Skeletal muscle tissue (tissue), 4 donors: Measurements from ENCODE around the gene FAM114A2. TPM values are rescaled to one million over a fixed set of nuclear protein-coding genes. Genes with fewer than 3 reads are reported as not detected.

Experiments used
- H3K27ac ChIP-seq: one replicate; pipeline ENCODE4 v1.7.0; 2013; ENCODE audit warnings: mild to moderate bottlenecking, low read depth, low read length, inconsistent platforms
- H3K27me3 ChIP-seq, 3 donors: one replicate each; pipeline ENCODE4 v1.7.0; 2013; ENCODE audit warnings: low read length in 3 of 3; ENCODE audit not compliant: control insufficient read depth in 3 of 3, insufficient read depth in 3 of 3
- H3K36me3 ChIP-seq, 3 donors: one replicate each; pipeline ENCODE4 v1.7.0; 2013; ENCODE audit warnings: low read length in 3 of 3; ENCODE audit not compliant: control insufficient read depth in 3 of 3, insufficient read depth in 3 of 3
- H3K4me1 ChIP-seq, 3 donors: one replicate each; pipeline ENCODE4 v1.7.0; 2013; ENCODE audit warnings: low read length in 3 of 3, mild to moderate bottlenecking in 3 of 3; ENCODE audit not compliant: control insufficient read depth in 3 of 3, insufficient read depth in 3 of 3
- H3K4me3 ChIP-seq, 3 donors: one replicate each; pipeline ENCODE4 v1.7.0; 2013; ENCODE audit warnings: low read length in 3 of 3
- H3K9ac ChIP-seq, 3 donors: one replicate each; pipeline ENCODE4 v1.7.0; 2013; ENCODE audit warnings: low read length in 3 of 3, mild to moderate bottlenecking in 3 of 3, moderate library complexity in 2 of 3, low read depth in 1 of 3
- H3K9me3 ChIP-seq, 3 donors: one replicate each; pipeline ENCODE4 v1.7.0; 2013; ENCODE audit warnings: low read length in 3 of 3; ENCODE audit not compliant: control insufficient read depth in 3 of 3
- total RNA-seq: library from RNA; depleted of rRNA; stranded (reverse); fragments of >200 nt; gene quantifications from one replicate; pipeline ENCODE4 v1.2.3, GENCODE V29; 2014
- donor health status: Osteomylitis.

FAM114A2 gene
- total RNA-seq, 1 donor from 2014 or later, result 22.4 TPM

DNA sequence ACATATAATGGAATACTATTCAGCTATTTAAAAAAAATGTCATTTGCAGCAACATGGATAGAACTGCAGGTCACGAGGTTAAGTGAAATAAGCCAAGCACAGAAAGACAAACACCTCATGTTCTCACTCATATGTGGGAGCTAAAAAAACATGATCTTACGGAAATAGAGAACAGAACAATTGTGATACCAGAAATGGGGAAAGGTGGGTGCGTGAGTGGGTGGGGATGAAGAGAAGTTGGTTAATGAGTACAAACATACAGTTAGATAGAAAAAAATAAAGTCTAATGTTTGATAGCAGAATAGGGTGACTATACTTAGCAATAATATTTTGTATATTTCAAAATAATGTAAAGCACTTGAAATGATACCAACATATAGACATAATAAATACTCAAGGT is 38.7 kb downstream of the FAM114A2 start:
- H3K4me1 ChIP-seq, result peaks cover 0 to 2% (median 0%) of the 10 kb centered on the region in 3 donors
- H3K27me3 ChIP-seq, result no peaks in the 10 kb centered on the region
- no peaks in the 10 kb centered on the region for H3K9me3 ChIP-seq
- H3K36me3 ChIP-seq, result peaks cover 12 to 18% (median 15%) of the 10 kb centered on the region in 3 donors
- no peak overlapping the region for H3K9ac ChIP-seq
- H3K27ac ChIP-seq, result no peak overlapping the region
- H3K4me3 ChIP-seq, result no peak overlapping the region

DNA sequence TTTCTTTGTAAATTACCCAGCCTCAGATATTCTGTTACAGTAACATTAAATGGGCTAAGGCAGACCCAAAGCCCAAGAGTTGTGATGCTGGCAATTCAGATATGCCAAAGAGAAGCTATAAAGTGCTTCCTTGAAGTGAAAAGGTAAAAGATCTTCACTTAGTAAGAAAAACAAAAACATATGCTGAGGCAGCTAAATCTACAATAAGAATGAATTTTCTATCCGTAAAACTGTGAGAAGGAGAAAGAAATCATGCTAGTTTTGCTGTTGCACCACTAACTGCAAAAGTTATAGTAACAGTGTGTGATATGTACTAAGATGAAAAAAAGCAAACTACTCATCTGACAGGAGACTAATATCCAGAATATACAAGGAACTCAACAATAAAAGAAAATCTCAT is 39.9 kb downstream of the FAM114A2 start:
- Histone ChIP-seq H3K36me3 (peaks cover 18 to 26% (median 20%) of the 10 kb centered on the region in 3 donors), H3K9ac (no peak overlapping the region), H3K4me1 (peaks cover 0 to 2% (median 0%) of the 10 kb centered on the region in 3 donors), H3K4me3 (no peak overlapping the region), H3K27me3 (no peaks in the 10 kb centered on the region), H3K9me3 (no peaks in the 10 kb centered on the region), H3K27ac (no peak overlapping the region)

DNA sequence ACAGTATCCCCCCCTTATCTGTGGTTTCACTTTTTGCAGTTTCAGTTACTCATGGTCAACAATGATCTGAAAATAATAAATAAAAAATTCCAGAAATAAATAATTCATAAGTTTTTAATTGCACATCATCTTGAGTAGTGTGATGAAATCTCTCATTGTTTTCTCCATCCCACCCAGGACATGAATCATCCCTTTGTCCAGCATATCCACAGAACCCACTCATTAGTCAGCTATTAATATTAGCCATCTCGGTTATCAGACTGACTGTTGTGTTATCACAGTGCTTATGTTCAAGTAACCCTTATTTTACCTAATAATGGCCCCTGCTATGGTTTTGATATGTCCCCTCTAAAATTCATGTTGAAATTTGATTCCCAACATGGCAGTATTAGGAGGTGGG is 40.7 kb downstream of the FAM114A2 start:
- Histone ChIP-seq H3K27me3 (no peaks in the 10 kb centered on the region), H3K9me3 (no peaks in the 10 kb centered on the region), H3K4me3 (no peak overlapping the region), H3K36me3 (peaks cover 18 to 29% (median 22%) of the 10 kb centered on the region in 3 donors), H3K27ac (no peak overlapping the region), H3K4me1 (peaks cover 0 to 2% (median 0%) of the 10 kb centered on the region in 3 donors), H3K9ac (no peak overlapping the region)

DNA sequence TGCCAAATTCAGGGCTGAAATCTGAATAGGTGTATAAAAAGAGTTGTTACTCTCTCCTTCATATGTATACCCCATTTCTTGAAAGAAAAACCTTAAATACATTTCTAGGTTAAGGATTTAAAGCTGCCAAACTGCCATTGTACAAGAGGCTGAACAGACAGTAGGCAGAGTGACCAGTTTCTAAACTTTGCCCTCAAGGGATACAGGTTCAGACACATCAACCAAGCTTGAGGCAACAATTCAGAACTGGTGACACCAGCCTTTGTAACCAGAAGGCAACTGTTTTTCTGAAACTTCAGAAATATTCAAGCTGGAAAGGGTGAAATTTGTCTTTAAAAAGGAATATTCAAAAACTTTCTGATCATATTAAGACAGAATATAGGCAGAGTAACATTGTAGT is 47.5 kb downstream of the FAM114A2 start:
- Histone ChIP-seq H3K9me3 (no peaks in the 10 kb centered on the region), H3K9ac (no peak overlapping the region), H3K27me3 (no peaks in the 10 kb centered on the region), H3K36me3 (peaks cover 8 to 24% (median 10%) of the 10 kb centered on the region in 3 donors), H3K27ac (no peak overlapping the region), H3K4me3 (no peak overlapping the region), H3K4me1 (no peaks in the 10 kb centered on the region)

DNA sequence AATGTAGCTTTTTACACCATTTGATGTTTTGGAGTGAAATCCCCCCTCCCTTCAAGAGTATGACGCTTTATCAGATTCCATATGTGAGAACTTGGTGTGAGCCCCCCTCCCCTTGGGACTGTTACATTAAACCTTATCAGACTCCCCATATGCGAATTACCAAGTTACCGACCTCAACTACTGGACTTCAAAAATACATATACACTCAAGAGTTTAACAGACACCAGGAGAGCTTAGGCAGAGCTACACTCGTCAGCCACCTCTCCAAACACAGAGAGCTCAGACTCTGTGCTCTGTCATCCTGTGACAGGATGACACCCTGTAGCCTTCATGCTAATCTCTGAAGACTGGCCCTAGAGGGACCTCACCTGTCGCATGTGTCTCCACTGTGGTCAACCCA is 50.2 kb downstream of the FAM114A2 start:
- Histone ChIP-seq H3K27me3 (no peaks in the 10 kb centered on the region), H3K9me3 (no peaks in the 10 kb centered on the region), H3K27ac (no peak overlapping the region)

DNA sequence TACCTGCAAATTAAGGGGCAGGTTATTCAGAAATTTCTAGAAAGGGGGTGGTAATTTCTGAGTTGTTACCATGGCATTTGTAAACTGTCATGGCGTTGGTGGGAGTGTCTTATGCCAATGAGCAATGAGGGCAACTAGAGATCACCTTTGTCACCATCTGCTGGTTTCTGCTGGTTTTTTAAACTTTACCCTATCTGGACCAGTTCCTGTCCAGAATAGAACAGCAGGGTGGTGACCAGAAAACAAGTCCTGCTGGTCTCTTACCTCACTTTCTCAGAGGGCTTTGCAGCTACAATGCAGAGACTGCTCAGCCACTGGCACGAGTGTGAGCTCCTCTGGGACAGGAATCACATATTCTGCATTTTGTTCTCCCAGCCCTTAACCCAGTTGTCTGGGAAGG is 51.4 kb downstream of the FAM114A2 start:
- no peaks in the 10 kb centered on the region for H3K9me3 ChIP-seq
- H3K36me3 ChIP-seq, result peaks cover 0 to 7% (median 0%) of the 10 kb centered on the region in 3 donors
- no peaks in the 10 kb centered on the region for H3K27me3 ChIP-seq
- no peaks in the 10 kb centered on the region for H3K4me1 ChIP-seq
- no peak overlapping the region for H3K27ac ChIP-seq
- no peak overlapping the region for H3K9ac ChIP-seq
- no peak overlapping the region for H3K4me3 ChIP-seq

More for the DNA sequence above, 50.2 kb downstream of the FAM114A2 start:
- H3K4me1 ChIP-seq, result no peaks in the 10 kb centered on the region
- H3K4me3 ChIP-seq, result no peak overlapping the region
- H3K36me3 ChIP-seq, result peaks cover 0 to 15% (median 6%) of the 10 kb centered on the region in 3 donors
- H3K9ac ChIP-seq, result no peak overlapping the region

DNA sequence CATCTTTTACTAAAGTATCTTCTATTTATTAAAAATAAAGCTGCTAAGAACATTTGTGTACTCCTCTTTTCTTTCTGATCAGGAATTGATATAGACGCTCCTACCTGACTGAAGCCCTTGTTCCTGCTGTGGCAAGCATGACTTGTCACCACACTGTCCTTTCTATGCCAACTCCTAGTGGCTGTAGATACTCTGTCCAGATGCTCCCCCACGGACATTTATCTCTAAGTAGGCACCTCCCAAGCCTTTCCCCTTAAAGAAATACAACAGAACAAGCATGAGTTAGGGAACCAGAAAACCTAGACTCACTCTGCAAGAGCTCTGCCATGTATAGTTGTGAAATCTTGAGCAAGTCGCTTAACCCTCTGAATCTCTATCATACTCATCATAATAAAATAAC is 53.2 kb downstream of the FAM114A2 start:
- H3K27me3 ChIP-seq, result no peaks in the 10 kb centered on the region

DNA sequence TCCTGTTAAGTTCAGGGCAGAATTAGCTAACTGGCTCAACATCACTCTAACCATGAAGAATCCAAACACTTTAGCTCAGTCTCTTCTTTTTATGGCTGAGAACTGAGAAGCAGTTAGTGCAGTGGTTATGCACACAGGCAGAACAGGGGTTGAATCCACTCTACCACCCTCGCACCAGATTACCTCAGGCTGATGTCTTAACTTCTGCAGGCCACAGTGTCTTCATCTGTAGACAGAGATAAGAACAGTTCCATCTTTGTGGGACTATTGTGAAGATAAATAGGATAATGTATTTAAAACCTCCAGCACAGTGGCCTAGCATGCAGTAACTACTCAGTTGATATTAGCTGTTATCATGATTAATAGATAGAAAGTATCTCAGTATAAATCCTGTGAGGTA is 54.8 kb downstream of the FAM114A2 start:
- Histone ChIP-seq H3K4me3 (no peak overlapping the region), H3K9me3 (no peaks in the 10 kb centered on the region), H3K9ac (no peak overlapping the region), H3K4me1 (no peaks in the 10 kb centered on the region), H3K27ac (no peak overlapping the region), H3K27me3 (no peaks in the 10 kb centered on the region), H3K36me3 (peaks cover 0 to 2% (median 0%) of the 10 kb centered on the region in 3 donors)

More for the DNA sequence above, 53.2 kb downstream of the FAM114A2 start:
- Histone ChIP-seq H3K27ac (no peak overlapping the region), H3K36me3 (peaks cover 0 to 2% (median 0%) of the 10 kb centered on the region in 3 donors), H3K9ac (no peak overlapping the region), H3K4me1 (no peaks in the 10 kb centered on the region), H3K9me3 (no peaks in the 10 kb centered on the region), H3K4me3 (no peak overlapping the region)

DNA sequence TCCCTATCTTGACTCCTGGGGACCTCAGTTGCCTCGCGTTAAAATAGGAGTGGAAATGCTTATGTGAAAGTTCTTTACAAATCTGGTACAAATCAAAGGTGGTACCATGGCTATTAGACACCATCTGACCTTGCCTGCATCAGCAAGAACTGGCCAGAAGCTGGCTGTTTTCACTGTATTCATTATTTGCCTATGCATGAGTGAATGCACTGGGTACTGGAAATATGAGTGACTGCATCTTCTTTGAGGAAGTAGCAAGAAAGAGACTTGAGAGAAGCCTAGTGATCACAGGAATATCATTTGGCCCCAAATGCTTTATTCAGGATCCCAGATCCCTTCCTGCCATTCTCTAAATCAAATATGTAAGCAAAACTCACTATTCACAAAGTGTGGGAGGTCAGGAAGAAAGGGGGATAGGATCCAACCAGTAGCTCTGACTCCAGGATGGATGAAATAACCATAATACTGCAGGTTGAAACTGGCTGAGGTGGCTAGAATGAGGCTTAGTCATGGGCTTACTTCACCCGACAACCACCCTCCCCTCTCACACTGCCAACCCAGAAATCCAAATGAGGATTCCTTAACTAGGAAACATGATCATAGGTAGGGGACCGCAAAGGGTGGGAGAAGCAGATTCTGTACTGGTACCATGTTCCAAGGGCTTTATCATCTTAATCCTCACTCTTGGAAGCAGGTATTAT is 56.7 kb downstream of the FAM114A2 start:
- H3K4me3 ChIP-seq, result no peak overlapping the region
- no peak overlapping the region for H3K9ac ChIP-seq
- H3K36me3 ChIP-seq, result peaks cover 0 to 2% (median 0%) of the 10 kb centered on the region in 3 donors
- no peaks in the 10 kb centered on the region for H3K4me1 ChIP-seq
- no peaks in the 10 kb centered on the region for H3K9me3 ChIP-seq
- peaks cover 0 to 2% (median 0%) of the 10 kb centered on the region in 3 donors for H3K27me3 ChIP-seq
- no peak overlapping the region for H3K27ac ChIP-seq

DNA sequence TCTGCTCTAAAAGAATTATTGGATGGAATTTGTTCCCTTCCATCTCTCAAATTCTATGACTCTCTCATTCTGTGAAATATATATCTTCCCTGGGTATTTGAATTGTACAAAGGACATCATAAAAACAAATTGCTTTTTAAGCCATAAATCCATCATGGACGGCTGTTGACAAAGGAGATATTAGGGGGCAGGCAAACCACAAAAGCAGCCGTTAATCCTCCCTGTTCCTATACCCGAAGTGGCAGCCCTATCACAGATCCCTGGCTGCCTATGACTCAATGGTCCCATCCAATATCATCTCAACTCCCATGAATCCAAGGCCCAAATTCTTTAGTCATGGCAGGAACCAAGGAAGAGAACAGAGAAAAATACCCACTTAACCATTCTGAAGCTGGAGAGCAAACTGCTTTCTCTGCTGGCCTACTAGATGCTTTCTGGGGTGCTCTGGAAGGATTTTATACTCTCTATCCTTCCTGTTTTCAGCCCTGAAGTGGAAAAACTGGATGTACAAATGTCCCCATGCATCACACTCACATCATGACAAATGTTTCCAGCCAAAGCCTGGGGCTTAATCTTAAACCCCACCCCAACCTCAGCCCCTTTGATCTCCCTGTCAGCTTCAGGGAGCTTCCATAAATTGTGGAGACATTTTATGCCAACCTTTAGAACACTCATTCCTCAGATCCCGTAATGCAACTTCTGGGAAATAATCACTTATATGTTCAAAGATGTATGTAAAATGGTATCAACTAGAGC is 59.5 kb downstream of the FAM114A2 start:
- peaks cover 0 to 7% (median 3%) of the 10 kb centered on the region in 3 donors for H3K4me1 ChIP-seq
- H3K27ac ChIP-seq, result no peak overlapping the region
- peaks cover 0 to 2% (median 0%) of the 10 kb centered on the region in 3 donors for H3K27me3 ChIP-seq
- no peak overlapping the region for H3K9ac ChIP-seq
- H3K4me3 ChIP-seq, result no peak overlapping the region
- no peaks in the 10 kb centered on the region for H3K9me3 ChIP-seq
- H3K36me3 ChIP-seq, result peaks cover 0 to 2% (median 0%) of the 10 kb centered on the region in 3 donors
